Measurements from ENCODE around the gene ZNF431.
"Not testable (repeated sequence)": the region's sequence is repeated elsewhere in the genome, so short reads cannot be mapped to it uniquely, and the experiment has no call there.

ZNF431 gene

GRCh38 chr19:21210037-21210621, 68.3 kb downstream of the ZNF431 start:
- no peak overlapping the region for H3K27ac ChIP-seq (replicated peaks)
- H3K4me3 ChIP-seq (replicated peaks; ENCODE audit: insufficient read depth, low read length): no peak overlapping the region
- no peak for TF ChIP-seq SPI1 (IDR thresholded peaks at IDR 0.05; ENCODE audit: borderline replicate concordance, low read depth)
- H3K27me3 ChIP-seq (ENCODE audit: insufficient read depth, poor library complexity, severe bottlenecking): no peaks in the 10 kb centered on the region
- no peak for DNase-seq (ENCODE audit: low read depth in 1 of 2, low spot score in 1 of 2)

DNA sequence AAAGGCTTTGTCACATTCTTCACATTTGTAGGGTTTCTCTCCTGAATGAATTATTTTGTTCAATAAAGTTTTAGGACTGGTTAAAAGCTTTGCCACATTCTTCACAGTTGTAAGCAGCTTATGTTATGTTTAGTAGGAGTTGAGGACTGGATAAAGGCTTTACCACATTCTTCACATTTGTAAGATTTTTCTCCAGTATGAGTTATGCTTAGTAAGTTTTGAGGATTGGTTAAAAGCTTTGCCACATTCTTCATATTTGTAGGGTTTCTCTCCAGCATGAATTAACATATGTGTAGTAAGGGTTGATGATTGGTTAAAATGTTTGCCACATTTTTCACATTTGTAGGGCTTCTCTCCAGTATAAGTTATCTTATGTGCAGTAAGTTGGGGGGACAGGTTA, 79.9 kb downstream of the ZNF431 start:
- no peak for DNase-seq (ENCODE audit: low read depth in 1 of 2, low spot score in 1 of 2)
- no peak overlapping the region for H3K27ac ChIP-seq (replicated peaks)
- TF ChIP-seq CTCF (IDR thresholded peaks at IDR 0.05; ENCODE audit: insufficient read depth, low read length) (no peak), SPI1 (IDR thresholded peaks at IDR 0.05; ENCODE audit: borderline replicate concordance, low read depth) (no peak), GABPA (IDR thresholded peaks at IDR 0.05; ENCODE audit: low read depth) (no peak), POLR2AphosphoS5 (IDR thresholded peaks at IDR 0.05; ENCODE audit: low read depth) (no peak), REST (IDR thresholded peaks at IDR 0.05; ENCODE audit: insufficient replicate concordance, low read depth) (no peak)
- H3K27me3 ChIP-seq (ENCODE audit: insufficient read depth, poor library complexity, severe bottlenecking): no peaks in the 10 kb centered on the region
- H3K4me3 ChIP-seq (replicated peaks; ENCODE audit: insufficient read depth, low read length): no peak overlapping the region

- H3K27ac ChIP-seq (replicated peaks); DNase-seq (ENCODE audit: low read depth in 1 of 2, low spot score in 1 of 2): not testable (repeated sequence)
Measured at GRCh38 chr19:21229938-21230337, 88.1 kb downstream of the ZNF431 start.

GRCh38 chr19:21233691-21234090, 91.9 kb downstream of the ZNF431 start:
- Histone ChIP-seq H3K27me3 (ENCODE audit: insufficient read depth, poor library complexity, severe bottlenecking) (no peaks in the 10 kb centered on the region), H3K27ac (replicated peaks) (no peak overlapping the region), H3K4me3 (replicated peaks; ENCODE audit: insufficient read depth, low read length) (no peak overlapping the region)
- no peak for DNase-seq (ENCODE audit: low read depth in 1 of 2, low spot score in 1 of 2)
- no peak for TF ChIP-seq SPI1 (IDR thresholded peaks at IDR 0.05; ENCODE audit: borderline replicate concordance, low read depth)
- TF ChIP-seq REST (IDR thresholded peaks at IDR 0.05; ENCODE audit: insufficient replicate concordance, low read depth): no peak
- no peak for TF ChIP-seq CTCF (IDR thresholded peaks at IDR 0.05; ENCODE audit: insufficient read depth, low read length)
- no peak for TF ChIP-seq GABPA (IDR thresholded peaks at IDR 0.05; ENCODE audit: low read depth)
- no peak for TF ChIP-seq POLR2AphosphoS5 (IDR thresholded peaks at IDR 0.05; ENCODE audit: low read depth)

More at GRCh38 chr19:21229938-21230337, 88.1 kb downstream of the ZNF431 start:
- H3K4me3 ChIP-seq (replicated peaks; ENCODE audit: insufficient read depth, low read length); H3K27me3 ChIP-seq (ENCODE audit: insufficient read depth, poor library complexity, severe bottlenecking): not testable (repeated sequence)

- not testable (repeated sequence) for H3K27me3 ChIP-seq (ENCODE audit: insufficient read depth, poor library complexity, severe bottlenecking); DNase-seq (ENCODE audit: low read depth in 1 of 2, low spot score in 1 of 2); H3K27ac ChIP-seq (replicated peaks); H3K4me3 ChIP-seq (replicated peaks; ENCODE audit: insufficient read depth, low read length)
Measured at GRCh38 chr19:21236751-21237150, 94.9 kb downstream of the ZNF431 start.
